Activated CD4-positive, alpha-beta T cell treated with anti-CD3 and anti-CD28 coated beads, Interleukin-2, amount 10 ng/mL, durations not matched to agents 24 days and 14 days (primary cell): ENCODE measurements around the gene SORCS2. TPM values are rescaled to one million over a fixed set of nuclear protein-coding genes. Genes with fewer than 3 reads are reported as not detected.

Source experiments
- DNase-seq: peaks from one replicate; pipeline ENCODE4 v3.0.0; 2022
- H3K27ac Mint-ChIP-seq: one replicate; pipeline ENCODE4 v1.8.0; 2022; ENCODE audit warnings: mild to moderate bottlenecking, mixed read lengths
- H3K27me3 Mint-ChIP-seq: one replicate; pipeline ENCODE4 v1.8.0; 2022; ENCODE audit warnings: mixed read lengths
- H3K36me3 Mint-ChIP-seq: one replicate; pipeline ENCODE4 v1.8.0; 2022; ENCODE audit warnings: low read depth, mild to moderate bottlenecking, mixed read lengths
- H3K4me1 Mint-ChIP-seq: one replicate; pipeline ENCODE4 v1.8.0; 2021; ENCODE audit warnings: mixed read lengths
- H3K4me3 Mint-ChIP-seq: one replicate; pipeline ENCODE4 v1.8.0; 2022; ENCODE audit warnings: mild to moderate bottlenecking, moderate library complexity, mixed read lengths
- H3K9me3 Mint-ChIP-seq: one replicate; pipeline ENCODE4 v1.8.0; 2021; ENCODE audit warnings: mixed read lengths
- intact Hi-C: fragments of 100-400 bp; cut with micrococcal nuclease; formaldehyde crosslinking; loops from one replicate; pipeline ENCODE4 v1.15.1; 2023
- total RNA-seq: library from RNA; stranded (reverse); gene quantifications from 2 replicates; pipeline ENCODE4 v1.2.3, GENCODE V29; 2022

Gene SORCS2
- total RNA-seq, 1 donor from 2014 or later = not detected

GRCh38 chr4:7348946-7349900 is 156.9 kb downstream of the SORCS2 start:
- intact Hi-C loops = no loop called here
- Mint-ChIP-seq H3K9me3 (no peaks in the 10 kb centered on the region), H3K27ac (no peak overlapping the region), H3K27me3 (no peaks in the 10 kb centered on the region), H3K4me3 (no peak overlapping the region), H3K4me1 (no peaks in the 10 kb centered on the region), H3K36me3 (no peaks in the 10 kb centered on the region)
- no peak for DNase-seq

GRCh38 chr4:7350396-7350795 is 158.1 kb downstream of the SORCS2 start:
- Mint-ChIP-seq H3K36me3 (no peaks in the 10 kb centered on the region), H3K4me3 (no peak overlapping the region), H3K27ac (no peak overlapping the region), H3K27me3 (no peaks in the 10 kb centered on the region), H3K4me1 (no peaks in the 10 kb centered on the region), H3K9me3 (no peaks in the 10 kb centered on the region)
- intact Hi-C loops = no loop called here
- no peak for DNase-seq

- no peaks in the 10 kb centered on the region for H3K27me3 Mint-ChIP-seq
- intact Hi-C loops = no loop called here
- DNase-seq = no peak
- no peak overlapping the region for H3K27ac Mint-ChIP-seq
- no peak overlapping the region for H3K4me3 Mint-ChIP-seq
- no peaks in the 10 kb centered on the region for H3K9me3 Mint-ChIP-seq
- no peaks in the 10 kb centered on the region for H3K4me1 Mint-ChIP-seq
- no peaks in the 10 kb centered on the region for H3K36me3 Mint-ChIP-seq
Observed at GRCh38 chr4:7351014-7351413, 158.7 kb downstream of the SORCS2 start.

- no peaks in the 10 kb centered on the region for H3K9me3 Mint-ChIP-seq
Observed at GRCh38 chr4:7352486-7352885, 160.1 kb downstream of the SORCS2 start.

GRCh38 chr4:7353046-7353790 is 160.9 kb downstream of the SORCS2 start:
- intact Hi-C loops = no loop called here
- Mint-ChIP-seq H3K9me3 (no peaks in the 10 kb centered on the region), H3K27me3 (no peaks in the 10 kb centered on the region), H3K4me3 (no peak overlapping the region), H3K36me3 (no peaks in the 10 kb centered on the region), H3K4me1 (no peaks in the 10 kb centered on the region), H3K27ac (no peak overlapping the region)
- no peak for DNase-seq

More at GRCh38 chr4:7352486-7352885, 160.1 kb downstream of the SORCS2 start:
- DNase-seq = no peak
- Mint-ChIP-seq H3K27me3 (no peaks in the 10 kb centered on the region), H3K36me3 (no peaks in the 10 kb centered on the region), H3K4me1 (no peaks in the 10 kb centered on the region), H3K4me3 (no peak overlapping the region), H3K27ac (no peak overlapping the region)
- intact Hi-C loops = no loop called here

GRCh38 chr4:7353846-7354610 is 161.7 kb downstream of the SORCS2 start:
- Mint-ChIP-seq H3K9me3 (no peaks in the 10 kb centered on the region), H3K4me3 (no peak overlapping the region), H3K27ac (no peak overlapping the region), H3K36me3 (no peaks in the 10 kb centered on the region), H3K4me1 (no peaks in the 10 kb centered on the region), H3K27me3 (no peaks in the 10 kb centered on the region)
- DNase-seq = no peak
- intact Hi-C loops = no loop called here

- Mint-ChIP-seq H3K36me3 (no peaks in the 10 kb centered on the region), H3K4me1 (no peaks in the 10 kb centered on the region), H3K4me3 (no peak overlapping the region), H3K27ac (no peak overlapping the region), H3K9me3 (no peaks in the 10 kb centered on the region), H3K27me3 (no peaks in the 10 kb centered on the region)
- DNase-seq = no peak
- intact Hi-C loops = no loop called here
Observed at GRCh38 chr4:7354927-7355326, 162.6 kb downstream of the SORCS2 start.

- no peak overlapping the region for H3K4me3 Mint-ChIP-seq
- intact Hi-C loops = no loop called here
- H3K9me3 Mint-ChIP-seq = no peaks in the 10 kb centered on the region
- no peak for DNase-seq
- H3K36me3 Mint-ChIP-seq = no peaks in the 10 kb centered on the region
- H3K4me1 Mint-ChIP-seq = no peaks in the 10 kb centered on the region
- no peak overlapping the region for H3K27ac Mint-ChIP-seq
- H3K27me3 Mint-ChIP-seq = no peaks in the 10 kb centered on the region
Observed at GRCh38 chr4:7355795-7356194, 163.5 kb downstream of the SORCS2 start.

- Mint-ChIP-seq H3K4me3 (no peak overlapping the region), H3K4me1 (no peaks in the 10 kb centered on the region), H3K27me3 (no peaks in the 10 kb centered on the region), H3K36me3 (no peaks in the 10 kb centered on the region), H3K9me3 (no peaks in the 10 kb centered on the region), H3K27ac (no peak overlapping the region)
- intact Hi-C loops = no loop called here
- DNase-seq = no peak
Observed at GRCh38 chr4:7356667-7357310, 164.5 kb downstream of the SORCS2 start.

- no peaks in the 10 kb centered on the region for H3K36me3 Mint-ChIP-seq
- intact Hi-C loops = no loop called here
- H3K4me3 Mint-ChIP-seq = no peak overlapping the region
Observed at GRCh38 chr4:7357323-7357722, 165.0 kb downstream of the SORCS2 start.

GRCh38 chr4:7358100-7358735 is 165.9 kb downstream of the SORCS2 start:
- no peaks in the 10 kb centered on the region for H3K4me1 Mint-ChIP-seq
- DNase-seq = no peak
- no peak overlapping the region for H3K27ac Mint-ChIP-seq
- H3K27me3 Mint-ChIP-seq = no peaks in the 10 kb centered on the region
- H3K9me3 Mint-ChIP-seq = no peaks in the 10 kb centered on the region
- no peak overlapping the region for H3K4me3 Mint-ChIP-seq
- no peaks in the 10 kb centered on the region for H3K36me3 Mint-ChIP-seq
- intact Hi-C loops = no loop called here

More at GRCh38 chr4:7357323-7357722, 165.0 kb downstream of the SORCS2 start:
- Mint-ChIP-seq H3K4me1 (no peaks in the 10 kb centered on the region), H3K27me3 (no peaks in the 10 kb centered on the region), H3K27ac (no peak overlapping the region), H3K9me3 (no peaks in the 10 kb centered on the region)
- DNase-seq = no peak

GRCh38 chr4:7359400-7360062 is 167.2 kb downstream of the SORCS2 start:
- no peak overlapping the region for H3K4me3 Mint-ChIP-seq
- H3K27me3 Mint-ChIP-seq = no peaks in the 10 kb centered on the region
- peaks cover 4% of the 10 kb centered on the region for H3K9me3 Mint-ChIP-seq
- H3K27ac Mint-ChIP-seq = no peak overlapping the region
- H3K36me3 Mint-ChIP-seq = no peaks in the 10 kb centered on the region
- intact Hi-C loops = no loop called here
- DNase-seq = no peak
- no peaks in the 10 kb centered on the region for H3K4me1 Mint-ChIP-seq

- no peak for DNase-seq
- Mint-ChIP-seq H3K27me3 (no peaks in the 10 kb centered on the region), H3K27ac (no peak overlapping the region), H3K9me3 (peaks cover 4% of the 10 kb centered on the region), H3K4me3 (no peak overlapping the region), H3K36me3 (no peaks in the 10 kb centered on the region), H3K4me1 (no peaks in the 10 kb centered on the region)
- intact Hi-C loops = no loop called here
Observed at GRCh38 chr4:7360806-7361205, 168.5 kb downstream of the SORCS2 start.
